PC-9 (cell line): Measurements from ENCODE around the gene RAB3GAP2. TPM values are rescaled to one million over a fixed set of nuclear protein-coding genes. Genes with fewer than 3 reads are reported as not detected.

Experiments
- BruUV-seq: library from RNA; stranded (reverse); fragments of 400-500 nt; replicated peaks from 2 replicates; lab custom pipeline; 2021; lab: Mats Ljungman, UMichigan
- CTCF ChIA-PET: fragments of 300-600 bp; sonication (Branson Sonifier 250); formaldehyde crosslinking; loops from one replicate; lab custom pipeline; 2022; ENCODE audit warnings: antibody characterized with exemption; lab: Charles Lee
- POLR2A ChIA-PET: fragments of 300-600 bp; sonication (Branson Sonifier 250); formaldehyde crosslinking; loops from one replicate; lab custom pipeline; 2022; ENCODE audit warnings: antibody characterized with exemption; ENCODE audit not compliant: unreplicated experiment; lab: Charles Lee
- DNase-seq, 2 experiments: peaks; one replicate each; pipeline versions ENCODE4 v3.0.0 to v3.0.0-alpha.2; 2015 to 2022; ENCODE audit warnings: mixed read lengths in 1 of 2
- H2AFZ ChIP-seq: fragments of 200-600 bp; sonication (generic); 2 replicates; pipeline ENCODE4 v1.8.1; 2017; ENCODE audit warnings: antibody characterized with exemption
- H3F3A ChIP-seq: fragments of 200-600 bp; sonication (generic); 2 replicates; pipeline ENCODE4 v1.8.1; 2017; ENCODE audit warnings: antibody characterized with exemption, mild to moderate bottlenecking, low read depth; ENCODE audit not compliant: insufficient read depth
- H3K27ac ChIP-seq: fragments of 200-600 bp; sonication (generic); 2 replicates; pipeline ENCODE4 v1.6.1; 2016; ENCODE audit warnings: mixed run types
- H3K27me3 ChIP-seq: fragments of 200-600 bp; sonication (generic); 2 replicates; pipeline ENCODE4 v1.6.1; 2016; ENCODE audit warnings: low read depth, mixed run types; ENCODE audit not compliant: insufficient read depth
- H3K36me3 ChIP-seq: fragments of 200-600 bp; sonication (generic); 2 replicates; pipeline ENCODE4 v1.6.1; 2016; ENCODE audit warnings: low read depth, mixed run types
- H3K4me1 ChIP-seq: fragments of 200-600 bp; sonication (generic); replicated peaks from 2 replicates; pipeline ENCODE4 v1.6.1; 2016; ENCODE audit warnings: mixed run types; ENCODE audit not compliant: insufficient read depth
- H3K4me2 ChIP-seq: fragments of 200-600 bp; sonication (generic); 2 replicates; pipeline ENCODE4 v1.6.1; 2017; ENCODE audit warnings: mixed run types
- H3K4me3 ChIP-seq: fragments of 200-600 bp; sonication (generic); 2 replicates; pipeline ENCODE4 v1.6.1; 2016; ENCODE audit warnings: mixed run types
- H3K79me2 ChIP-seq: fragments of 200-600 bp; sonication (generic); 2 replicates; pipeline ENCODE4 v1.6.1; 2017; ENCODE audit warnings: low read depth, mixed run types
- H3K9me2 ChIP-seq: fragments of 200-600 bp; sonication (generic); 2 replicates; pipeline ENCODE4 v1.8.1; 2017; ENCODE audit warnings: mild to moderate bottlenecking; ENCODE audit not compliant: insufficient read depth
- H3K9me3 ChIP-seq: fragments of 200-600 bp; sonication (generic); 2 replicates; pipeline ENCODE4 v1.8.1; 2016; ENCODE audit warnings: low read depth; ENCODE audit not compliant: insufficient read depth
- H4K20me1 ChIP-seq: fragments of 200-600 bp; sonication (generic); 2 replicates; pipeline ENCODE4 v1.8.1; 2017; ENCODE audit not compliant: insufficient read depth
- CTCF ChIP-seq: fragments of 200-600 bp; sonication (generic); conservative IDR thresholded peaks from 2 replicates; pipeline ENCODE4 v1.6.1; 2017; ENCODE audit warnings: mixed run types, antibody characterized with exemption, mild to moderate bottlenecking, moderate library complexity
- EZH2 ChIP-seq: fragments of 200-600 bp; sonication (generic); IDR thresholded peaks from 2 replicates; pipeline ENCODE4 v1.8.0; 2017; ENCODE audit warnings: antibody characterized with exemption, low read depth
- intact Hi-C: fragments of 100-400 bp; cut with micrococcal nuclease; formaldehyde crosslinking; loops from one replicate; pipeline ENCODE4 v1.10.0; 2022; ENCODE audit not compliant: unreplicated experiment
- total RNA-seq: library from RNA; stranded (reverse); gene quantifications from 2 replicates; pipeline ENCODE4 v1.2.3, GENCODE V29; 2021

The RAB3GAP2 gene
- total RNA-seq, 1 experiment from 2014 or later = 51.0 TPM

DNA sequence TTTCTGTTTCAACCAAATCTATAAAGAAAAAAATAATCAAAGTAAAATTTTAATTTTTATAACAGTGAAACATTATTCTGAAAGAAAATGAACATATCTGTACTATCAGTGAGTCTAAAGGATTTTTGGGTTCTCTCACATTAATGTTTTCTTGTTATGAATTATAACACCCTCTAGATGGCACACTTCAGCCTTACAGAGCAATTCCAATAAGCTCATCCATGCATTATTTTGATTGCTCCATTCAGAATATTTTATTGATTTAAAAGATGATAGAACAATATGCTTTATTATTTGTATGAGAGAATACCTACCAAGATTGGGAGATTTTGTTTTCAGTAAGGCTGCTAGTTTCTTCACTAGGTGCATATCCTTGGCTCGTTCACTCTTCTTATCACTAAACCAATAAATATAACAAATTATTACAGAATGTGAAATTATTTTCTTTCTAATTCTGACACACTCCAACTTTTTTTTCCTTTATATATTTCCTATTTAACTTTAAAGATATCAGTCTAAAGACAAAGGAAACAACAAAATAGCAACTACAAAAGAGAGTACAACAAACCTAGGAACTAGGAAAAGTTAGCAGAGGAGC is 82.4 kb downstream of the RAB3GAP2 start:
- CTCF ChIA-PET = interaction anchor here (0.6 to 1.0 kb wide), 3 partner anchors 533 to 614 kb away, joined by 3 to 5 read pairs (median 3); no protein-coding TSS in a partner anchor
- intact Hi-C loops = loop anchor here (1.0 to 5.0 kb wide), 2 partner anchors 586 to 902 kb away; no protein-coding TSS in a partner anchor
- Histone ChIP-seq H3K4me2 (no peak overlapping the region), H3K9me2 (no peaks in the 10 kb centered on the region), H4K20me1 (peaks cover under 1% of the 10 kb centered on the region), H3K27ac (no peak overlapping the region), H2AFZ (no peak overlapping the region), H3F3A (peaks cover 19% of the 10 kb centered on the region; the same call in 1 of the 2 replicates), H3K36me3 (peaks cover 28% of the 10 kb centered on the region), H3K4me3 (no peak overlapping the region), H3K27me3 (no peaks in the 10 kb centered on the region), H3K79me2 (no peaks in the 10 kb centered on the region), H3K9me3 (no peaks in the 10 kb centered on the region), H3K4me1 (no peaks in the 10 kb centered on the region)
- no TSS peak for BruUV-seq
- POLR2A ChIA-PET = interaction anchor here (0.7 kb wide), 1 partner anchor 543 kb away, joined by 4 read pairs; no protein-coding TSS in a partner anchor
- DNase-seq = no peak
- TF ChIP-seq EZH2 (no peak), CTCF (peak; percentile 69)

DNA sequence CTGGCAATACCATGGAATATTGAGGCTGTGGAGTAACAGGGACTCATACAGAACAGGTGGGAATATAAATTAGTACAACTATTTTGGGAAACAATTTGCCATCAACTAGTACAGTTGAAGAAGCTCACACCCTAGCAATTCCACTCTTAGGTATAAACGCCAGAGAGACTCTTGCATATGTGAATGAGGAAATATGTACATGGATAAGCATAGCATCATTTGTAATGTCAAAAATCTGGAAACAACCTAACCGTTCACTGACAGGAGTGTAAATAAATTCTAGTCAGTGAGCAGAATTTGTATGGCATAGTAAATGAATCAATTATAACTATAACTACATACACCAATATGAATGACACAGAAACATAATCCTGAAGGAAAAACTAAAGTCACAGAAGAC is 83.7 kb downstream of the RAB3GAP2 start:
- no peak overlapping the region for H3K27ac ChIP-seq
- H4K20me1 ChIP-seq = peaks cover 5% of the 10 kb centered on the region
- H2AFZ ChIP-seq = no peak overlapping the region
- TF ChIP-seq EZH2 (no peak), CTCF (no peak)
- intact Hi-C loops = loop anchor here (5.0 kb wide), 1 partner anchor 904 kb away; no protein-coding TSS in a partner anchor
- DNase-seq = no peak
- no TSS peak for BruUV-seq
- ChIA-PET CTCF (no interaction called here), POLR2A (no interaction called here)
- peaks cover 21% of the 10 kb centered on the region; the same call in 1 of the 2 replicates for H3F3A ChIP-seq
- H3K27me3 ChIP-seq = no peaks in the 10 kb centered on the region
- H3K4me3 ChIP-seq = no peak overlapping the region
- no peaks in the 10 kb centered on the region for H3K79me2 ChIP-seq
- H3K4me1 ChIP-seq = no peaks in the 10 kb centered on the region
- no peak overlapping the region for H3K4me2 ChIP-seq
- no peaks in the 10 kb centered on the region for H3K9me2 ChIP-seq
- H3K9me3 ChIP-seq = no peaks in the 10 kb centered on the region
- peaks cover 28% of the 10 kb centered on the region for H3K36me3 ChIP-seq

DNA sequence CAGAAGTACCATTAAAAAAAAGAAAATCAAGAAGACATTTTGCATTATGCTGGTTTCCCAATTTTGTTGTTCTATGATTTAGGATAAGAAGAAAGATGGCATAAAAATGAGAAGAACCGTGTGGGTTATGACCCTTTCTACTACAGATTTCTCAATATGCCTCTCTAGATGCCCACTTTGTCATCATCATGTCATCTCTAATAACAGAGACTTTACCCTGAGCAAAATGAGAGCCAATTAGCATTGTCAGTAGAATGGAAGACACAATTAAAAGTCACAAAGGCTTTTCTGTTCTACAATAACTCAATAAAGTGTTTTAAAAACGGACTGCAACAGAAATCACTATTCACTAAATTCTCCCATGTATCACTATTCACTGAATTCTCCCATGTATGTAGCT is 85.5 kb downstream of the RAB3GAP2 start:
- H2AFZ ChIP-seq = no peak overlapping the region
- H3K36me3 ChIP-seq = peaks cover 21% of the 10 kb centered on the region
- H3K9me3 ChIP-seq = no peaks in the 10 kb centered on the region
- H3K27ac ChIP-seq = no peak overlapping the region
- H3K79me2 ChIP-seq = no peaks in the 10 kb centered on the region
- ChIA-PET POLR2A (no interaction called here), CTCF (no interaction called here)
- no peaks in the 10 kb centered on the region for H3K9me2 ChIP-seq
- intact Hi-C loops = loop anchor here (5.0 kb wide), 1 partner anchor 906 kb away; no protein-coding TSS in a partner anchor
- BruUV-seq = no TSS peak
- no peak overlapping the region for H3K4me2 ChIP-seq
- no peaks in the 10 kb centered on the region for H3K4me1 ChIP-seq
- no peak for DNase-seq
- no peak overlapping the region for H3K4me3 ChIP-seq
- H3K27me3 ChIP-seq = no peaks in the 10 kb centered on the region
- no peak for TF ChIP-seq CTCF
- no peak for TF ChIP-seq EZH2
- peaks cover 5% of the 10 kb centered on the region for H4K20me1 ChIP-seq
- H3F3A ChIP-seq = peaks cover 18% of the 10 kb centered on the region; the same call in 1 of the 2 replicates
